Measurements from ENCODE around the gene AP5Z1. TPM values are rescaled to one million over a fixed set of nuclear protein-coding genes. Genes with fewer than 3 reads are reported as not detected.
"Not testable (repeated sequence)": the region's sequence is repeated elsewhere in the genome, so short reads cannot be mapped to it uniquely, and the experiment has no call there.

The AP5Z1 gene
- total RNA-seq, 1 donor from 2014 or later = 111 TPM

DNA sequence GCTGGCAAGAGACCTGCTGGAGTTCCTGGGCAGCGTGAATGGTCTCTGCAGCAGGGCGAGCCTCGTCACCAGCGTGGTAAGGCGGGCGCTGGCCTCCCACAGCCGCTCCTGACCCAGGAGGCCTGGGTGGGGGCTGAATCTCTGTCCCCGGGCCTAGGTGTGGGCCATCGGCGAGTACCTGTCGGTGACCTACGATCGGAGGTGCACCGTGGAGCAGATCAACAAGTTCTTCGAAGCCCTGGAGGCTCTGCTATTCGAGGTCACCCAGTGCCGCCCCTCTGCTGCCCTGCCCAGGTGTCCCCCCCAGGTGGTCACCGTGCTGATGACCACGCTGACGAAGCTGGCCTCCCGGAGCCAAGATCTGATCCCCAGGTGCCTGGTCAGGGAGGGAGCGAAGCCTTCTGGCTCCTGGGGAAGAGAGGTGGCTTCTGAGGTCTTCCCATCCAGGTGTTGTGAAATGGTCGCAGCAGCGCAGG, 15.1 kb downstream of the AP5Z1 start:
- Mint-ChIP-seq H3K36me3 (ENCODE audit: low read depth) (peaks cover 50% of the 10 kb centered on the region), H3K27me3 (no peaks in the 10 kb centered on the region), H3K9me3 (no peaks in the 10 kb centered on the region), H3K4me1 (peaks cover 4% of the 10 kb centered on the region), H3K27ac (no peak overlapping the region), H3K4me3 (no peak overlapping the region)
- ATAC-seq (ENCODE audit: low read depth) (no peak), DNase-seq (no peak)
- POLR2A ChIA-PET = interaction anchor here (0.6 to 3.6 kb wide), 2 partner anchors 15 to 110 kb away, joined by 6 to 47 read pairs; partner anchors contain the start of gene AP5Z1
- intact Hi-C loops (cut with micrococcal nuclease) = no loop called here
- CTCF ChIA-PET = no interaction called here
- TF ChIP-seq CTCF (IDR thresholded peaks at IDR 0.05) = no peak

- POLR2A ChIA-PET = interaction anchor here (1.9 to 3.6 kb wide), 2 partner anchors 16 to 150 kb away, joined by 7 to 47 read pairs; partner anchors contain the start of gene AP5Z1
- CTCF ChIA-PET = interaction anchor here (1.0 to 2.2 kb wide), 2 partner anchors 16 to 23 kb away, joined by 3 to 10 read pairs; partner anchors contain the start of gene AP5Z1
- intact Hi-C loops (cut with micrococcal nuclease) = no loop called here
- Mint-ChIP-seq H3K27me3 (no peaks in the 10 kb centered on the region), H3K9me3 (no peaks in the 10 kb centered on the region), H3K36me3 (ENCODE audit: low read depth) (peaks cover 44% of the 10 kb centered on the region), H3K4me3 (no peak overlapping the region), H3K27ac (no peak overlapping the region), H3K4me1 (peaks cover 4% of the 10 kb centered on the region)
- no peak for DNase-seq
- no peak for TF ChIP-seq CTCF (IDR thresholded peaks at IDR 0.05)
- no peak for ATAC-seq (ENCODE audit: low read depth)
Measured at GRCh38 chr7:4791101-4791737, 15.8 kb downstream of the AP5Z1 start.

GRCh38 chr7:4791738-4792536, 16.5 kb downstream of the AP5Z1 start:
- ATAC-seq (ENCODE audit: low read depth) (peak; percentile 91), DNase-seq (peak; percentile 80)
- H3K4me1 Mint-ChIP-seq = peaks cover 4% of the 10 kb centered on the region
- no peaks in the 10 kb centered on the region for H3K9me3 Mint-ChIP-seq
- TF ChIP-seq CTCF (IDR thresholded peaks at IDR 0.05) = no peak
- H3K27ac Mint-ChIP-seq = no peak overlapping the region
- ChIA-PET POLR2A (interaction anchor here (0.6 to 3.6 kb wide), 6 partner anchors 16 to 1031 kb away, joined by 3 to 47 read pairs (median 6); partner anchors contain the start of genes AP5Z1 and RBAK), CTCF (interaction anchor here (0.5 to 2.2 kb wide), 5 partner anchors 16 to 293 kb away, joined by 3 to 10 read pairs (median 4); partner anchors contain the start of gene AP5Z1)
- intact Hi-C loops (cut with micrococcal nuclease) = loop anchor here (1.0 to 2.0 kb wide), 3 partner anchors 17 to 293 kb away; partner anchors contain the start of gene AP5Z1
- no peaks in the 10 kb centered on the region for H3K27me3 Mint-ChIP-seq
- no peak overlapping the region for H3K4me3 Mint-ChIP-seq
- peaks cover 39% of the 10 kb centered on the region for H3K36me3 Mint-ChIP-seq (ENCODE audit: low read depth)

DNA sequence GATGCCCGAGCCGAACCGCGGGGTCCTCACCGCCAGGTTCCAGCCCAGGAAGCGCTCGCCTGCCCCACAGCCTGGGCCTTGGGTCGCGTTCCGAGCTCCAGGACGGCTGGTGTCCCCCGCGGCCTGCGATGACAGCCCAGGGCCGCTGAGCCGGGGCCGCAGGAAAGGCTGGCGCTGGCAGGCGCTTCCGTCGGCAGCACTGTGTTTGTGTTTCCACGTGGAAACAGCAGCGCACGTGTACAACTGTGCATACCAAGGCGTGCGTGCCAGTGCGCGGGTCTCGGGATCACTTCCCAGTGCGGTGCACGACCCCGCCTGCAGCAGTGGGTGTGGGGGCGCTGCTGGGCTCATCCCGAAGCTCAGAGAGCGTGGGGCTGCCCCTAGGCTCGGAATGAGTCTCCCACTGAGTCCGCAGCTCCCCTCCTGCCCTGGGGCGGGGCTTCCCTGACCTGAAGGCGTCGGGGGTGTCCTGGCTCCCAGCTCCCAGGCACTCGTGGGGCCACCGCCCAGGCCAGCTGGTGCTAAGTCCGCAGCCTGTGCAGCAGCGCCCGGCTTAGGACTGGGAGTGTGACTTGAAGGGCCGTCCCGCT, 17.2 kb downstream of the AP5Z1 start:
- DNase-seq = no peak
- no peak overlapping the region for H3K4me3 Mint-ChIP-seq
- peaks cover 4% of the 10 kb centered on the region for H3K4me1 Mint-ChIP-seq
- peaks cover 35% of the 10 kb centered on the region for H3K36me3 Mint-ChIP-seq (ENCODE audit: low read depth)
- no peak overlapping the region for H3K27ac Mint-ChIP-seq
- ChIA-PET CTCF (interaction anchor here (0.5 to 2.2 kb wide), 6 partner anchors 16 to 658 kb away, joined by 3 to 10 read pairs (median 4); partner anchors contain the start of gene AP5Z1), POLR2A (interaction anchor here (0.6 to 3.6 kb wide), 8 partner anchors 17 to 1030 kb away, joined by 3 to 47 read pairs (median 5); partner anchors contain the start of genes AP5Z1 and RBAK)
- no peaks in the 10 kb centered on the region for H3K27me3 Mint-ChIP-seq
- H3K9me3 Mint-ChIP-seq = no peaks in the 10 kb centered on the region
- intact Hi-C loops (cut with micrococcal nuclease) = loop anchor here (1.0 to 2.0 kb wide), 3 partner anchors 17 to 293 kb away; partner anchors contain the start of gene AP5Z1
- TF ChIP-seq CTCF (IDR thresholded peaks at IDR 0.05) = no peak
- no peak for ATAC-seq (ENCODE audit: low read depth)

DNA sequence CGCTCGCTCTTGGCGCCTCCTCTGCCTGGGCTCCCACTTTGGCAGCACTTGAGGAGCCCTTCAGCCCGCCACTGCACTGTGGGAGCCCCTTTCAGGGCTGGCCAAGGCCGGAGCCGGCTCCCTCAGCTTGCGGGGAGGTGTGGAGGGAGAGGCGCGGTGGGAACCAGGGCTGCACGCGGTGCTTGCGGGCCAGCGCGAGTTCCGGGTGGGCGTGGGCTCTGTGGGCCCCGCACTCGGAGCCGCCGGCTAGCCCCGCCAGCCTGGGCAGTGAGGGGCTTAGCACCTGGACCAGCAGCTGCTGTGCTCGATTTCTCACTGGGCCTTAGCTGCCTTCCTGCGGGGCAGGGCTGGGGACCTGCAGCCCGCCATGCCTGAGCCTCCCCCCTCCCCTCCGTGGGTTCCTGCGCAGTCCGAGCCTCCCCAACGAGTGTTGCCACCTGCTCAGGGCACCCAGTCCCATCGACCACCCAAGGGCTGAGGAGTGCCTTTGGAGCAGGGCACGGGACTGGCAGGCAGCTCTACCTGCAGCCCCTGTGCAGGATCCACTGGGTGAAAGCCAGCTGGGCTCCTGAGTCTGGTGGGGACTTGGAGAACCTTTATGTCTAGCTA, 18.1 kb downstream of the AP5Z1 start:
- not testable (repeated sequence) for H3K27ac Mint-ChIP-seq
- intact Hi-C loops (cut with micrococcal nuclease) = loop anchor here (2.0 kb wide), 1 partner anchor 181 kb away; no protein-coding TSS in a partner anchor

DNA sequence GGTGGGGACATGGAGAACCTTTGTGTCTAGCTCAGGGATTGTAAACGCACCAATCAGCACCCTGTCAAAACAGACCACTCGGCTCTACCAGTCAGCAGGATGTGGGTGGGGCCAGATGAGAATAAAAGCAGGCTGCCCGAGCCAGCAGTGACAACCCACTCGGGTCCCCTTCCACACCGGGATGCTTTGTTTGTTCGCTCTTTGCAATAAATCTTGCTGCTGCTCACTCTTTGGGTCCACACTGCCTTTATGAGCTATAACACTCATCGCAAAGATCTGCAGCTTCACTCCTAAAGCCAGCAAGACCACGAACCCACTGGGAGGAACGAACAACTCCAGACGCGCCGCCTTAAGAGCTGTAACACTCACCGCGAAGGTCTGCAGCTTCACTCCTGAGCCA, 18.7 kb downstream of the AP5Z1 start:
- intact Hi-C loops (cut with micrococcal nuclease); DNase-seq; POLR2A ChIA-PET; H3K27ac Mint-ChIP-seq; H3K9me3 Mint-ChIP-seq; H3K4me1 Mint-ChIP-seq; H3K27me3 Mint-ChIP-seq; H3K4me3 Mint-ChIP-seq; ATAC-seq (ENCODE audit: low read depth): not testable (repeated sequence)
- CTCF ChIA-PET = interaction anchor here (1.3 kb wide), 1 partner anchor 657 kb away, joined by 3 read pairs; no protein-coding TSS in a partner anchor
- peaks cover 21% of the 10 kb centered on the region for H3K36me3 Mint-ChIP-seq (ENCODE audit: low read depth)

More for the DNA sequence above, 18.1 kb downstream of the AP5Z1 start:
- H3K4me3 Mint-ChIP-seq; H3K9me3 Mint-ChIP-seq; H3K27me3 Mint-ChIP-seq; ATAC-seq (ENCODE audit: low read depth); H3K4me1 Mint-ChIP-seq; DNase-seq: not testable (repeated sequence)
- ChIA-PET CTCF (interaction anchor here (1.2 to 2.2 kb wide), 3 partner anchors 18 to 658 kb away, joined by 3 to 10 read pairs (median 4); partner anchors contain the start of gene AP5Z1), POLR2A (interaction anchor here (0.8 to 3.6 kb wide), 5 partner anchors 16 to 1029 kb away, joined by 3 to 47 read pairs (median 4); partner anchors contain the start of genes AP5Z1 and RBAK)
- H3K36me3 Mint-ChIP-seq (ENCODE audit: low read depth) = peaks cover 26% of the 10 kb centered on the region

All from activated B cell treated with CpG ODN at 0.5 μM for 24 hours (primary cell).